Neural cell (in vitro differentiated cells): ENCODE data around the gene BMP10. TPM values are rescaled to one million over a fixed set of nuclear protein-coding genes. Genes with fewer than 3 reads are reported as not detected.

Experiments
- H2AFZ ChIP-seq: fragments of 200-600, 300-800 bp; sonication (generic), shearing (Covaris generic); 2 replicates; pipeline ENCODE4 v1.6.0; 2014; ENCODE audit warnings: low read depth, mild to moderate bottlenecking, antibody characterized with exemption, low read length, moderate library complexity
- H3F3A ChIP-seq: fragments of 200-600 bp; shearing (Covaris generic); 2 replicates; pipeline ENCODE4 v1.6.1; 2016; ENCODE audit warnings: mild to moderate bottlenecking, moderate library complexity, mixed read lengths, antibody characterized with exemption, low read length; ENCODE audit not compliant: insufficient read depth, poor library complexity, severe bottlenecking
- H3K27ac ChIP-seq: fragments of 200-600, 300-800 bp; sonication (generic), shearing (Covaris generic); 2 replicates; pipeline ENCODE4 v1.5.1; 2014; ENCODE audit warnings: mild to moderate bottlenecking, low read length, moderate library complexity
- H3K27me3 ChIP-seq: fragments of 300-800, 200-600 bp; sonication (generic), shearing (Covaris generic); 2 replicates; pipeline ENCODE4 v1.6.0; 2014; ENCODE audit warnings: mild to moderate bottlenecking, low read depth, low read length, moderate library complexity; ENCODE audit not compliant: insufficient read depth
- H3K36me3 ChIP-seq: fragments of 300-800, 200-600 bp; sonication (generic), shearing (Covaris generic); 2 replicates; pipeline ENCODE4 v1.5.1; 2014; ENCODE audit warnings: mild to moderate bottlenecking, antibody characterized with exemption, low read length, moderate library complexity; ENCODE audit not compliant: insufficient read depth
- H3K4me2 ChIP-seq: fragments of 300-800, 200-600 bp; sonication (generic), shearing (Covaris generic); 2 replicates; pipeline ENCODE4 v1.6.0; 2014; ENCODE audit warnings: mild to moderate bottlenecking, low read length
- H3K4me3 ChIP-seq: fragments of 300-800, 200-600 bp; sonication (generic), shearing (Covaris generic); 2 replicates; pipeline ENCODE4 v1.5.1; 2014; ENCODE audit warnings: mild to moderate bottlenecking, low read length, moderate library complexity
- H3K79me2 ChIP-seq: fragments of 200-600 bp; shearing (Covaris generic); replicated peaks from 2 replicates; pipeline ENCODE4 v1.6.0; 2014; ENCODE audit warnings: mild to moderate bottlenecking, low read length, moderate library complexity; ENCODE audit not compliant: insufficient read depth
- H3K9ac ChIP-seq: fragments of 300-800, 200-600 bp; sonication (generic), shearing (Covaris generic); 2 replicates; pipeline ENCODE4 v1.6.1; 2016; ENCODE audit warnings: mild to moderate bottlenecking, low read length, mixed read lengths
- H3K9me2 ChIP-seq: fragments of 200-600 bp; shearing (Covaris generic); 2 replicates; pipeline ENCODE4 v1.6.1; 2016; ENCODE audit warnings: mild to moderate bottlenecking, low read length, mixed read lengths; ENCODE audit not compliant: insufficient read depth
- H3K9me3 ChIP-seq: fragments of 200-600, 300-800 bp; sonication (generic), shearing (Covaris generic); 2 replicates; pipeline ENCODE4 v1.6.1; 2016; ENCODE audit warnings: mild to moderate bottlenecking, mixed run types, low read length, moderate library complexity, mixed read lengths
- H4K20me1 ChIP-seq: fragments of 200-600 bp; shearing (Covaris generic); 2 replicates; pipeline ENCODE4 v1.6.1; 2016; ENCODE audit warnings: mild to moderate bottlenecking, mixed run types; ENCODE audit not compliant: insufficient read depth
- EP300 ChIP-seq: fragments of 450-650 bp; conservative IDR thresholded peaks from 2 replicates; pipeline ENCODE4 v1.6.1; 2014; ENCODE audit warnings: antibody characterized with exemption, mild to moderate bottlenecking, moderate library complexity; ENCODE audit not compliant: poor library complexity, severe bottlenecking
- EZH2 ChIP-seq: fragments of 200-600, 300-800 bp; shearing (Covaris generic), sonication (generic); IDR thresholded peaks from 2 replicates; pipeline ENCODE4 v1.6.1; 2014; ENCODE audit warnings: antibody characterized with exemption, low read length, borderline replicate concordance, mild to moderate bottlenecking; ENCODE audit not compliant: insufficient read depth, poor library complexity, severe bottlenecking
- MXI1 ChIP-seq: fragments of 450-650 bp; conservative IDR thresholded peaks from 2 replicates; pipeline ENCODE4 v1.6.1; 2014; ENCODE audit warnings: antibody characterized with exemption, mild to moderate bottlenecking; ENCODE audit not compliant: poor library complexity, severe bottlenecking
- POLR2AphosphoS5 ChIP-seq: IDR thresholded peaks from 2 replicates; pipeline ENCODE4 v1.6.1; 2012
- RAD21 ChIP-seq: fragments of 450-650 bp; conservative IDR thresholded peaks from 2 replicates; pipeline ENCODE4 v1.6.1; 2014; ENCODE audit warnings: antibody characterized with exemption, mild to moderate bottlenecking, moderate library complexity
- SMC3 ChIP-seq: fragments of 450-650 bp; conservative IDR thresholded peaks from 2 replicates; pipeline ENCODE4 v1.6.1; 2014; ENCODE audit warnings: antibody characterized with exemption, mild to moderate bottlenecking, moderate library complexity; ENCODE audit not compliant: poor library complexity
- TAF1 ChIP-seq: IDR thresholded peaks from 2 replicates; pipeline ENCODE4 v1.6.1; 2012; ENCODE audit warnings: low read depth
- polyA plus RNA-seq: library from polyadenylated mRNA; depleted of rRNA; stranded (reverse); fragments of >200 nt; gene quantifications from 2 replicates; pipeline ENCODE4 v1.2.3, GENCODE V29; 2014
- TF ChIP-seq, protein P1 (sequence below): fragments of 450-650 bp; IDR thresholded peaks from 2 replicates; pipeline ENCODE4 v1.5.1; 2014; ENCODE audit warnings: antibody characterized with exemption, mild to moderate bottlenecking, moderate library complexity; ENCODE audit not compliant: poor library complexity, severe bottlenecking
- TF ChIP-seq, protein P2 (sequence below): IDR thresholded peaks from 2 replicates; pipeline ENCODE4 v1.6.1; 2012; ENCODE audit warnings: borderline replicate concordance

Gene BMP10
- polyA plus RNA-seq, 1 donor from 2014 or later = not detected

DNA sequence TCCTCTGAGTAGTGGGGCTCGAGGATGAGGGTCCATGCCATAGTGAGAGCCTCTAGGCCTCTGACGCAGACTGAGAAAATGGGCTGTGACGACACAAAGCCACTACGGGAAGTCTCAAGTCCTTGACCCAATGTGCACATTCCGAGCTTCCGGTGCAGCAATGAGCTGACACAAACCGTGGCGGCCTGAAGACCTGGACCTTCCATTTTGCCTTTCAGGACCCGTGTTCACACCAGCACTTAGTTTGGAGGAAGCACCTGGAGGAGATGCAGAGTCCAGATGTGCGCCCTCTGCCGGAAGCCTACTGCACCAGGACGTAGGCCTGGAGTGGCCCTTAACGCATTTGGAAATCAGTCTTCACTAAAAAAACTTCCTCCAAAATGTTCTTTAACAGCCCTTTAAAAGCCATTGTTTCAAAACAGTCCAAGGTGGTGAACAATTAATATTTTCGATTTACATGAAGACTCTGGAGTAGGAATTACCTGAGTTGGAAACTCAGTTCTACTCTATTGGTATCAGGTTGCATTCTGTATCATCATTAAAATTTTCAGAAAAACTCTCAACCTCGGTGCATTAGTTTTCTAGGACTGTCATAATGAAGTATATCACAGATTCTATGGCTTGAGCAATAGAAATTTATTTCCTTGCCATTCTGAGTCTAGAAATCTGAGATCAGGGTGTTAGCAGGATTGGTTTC, 33.9 kb downstream of the BMP10 start:
- Histone ChIP-seq H3K79me2 (no peaks in the 10 kb centered on the region), H3K9me3 (no peaks in the 10 kb centered on the region), H2AFZ (no peak overlapping the region), H3K9me2 (no peaks in the 10 kb centered on the region), H3K27ac (no peak overlapping the region), H3K9ac (no peak overlapping the region), H3K27me3 (no peaks in the 10 kb centered on the region), H3K4me3 (no peak overlapping the region), H3K4me2 (no peak overlapping the region), H3F3A (no peaks in the 10 kb centered on the region), H4K20me1 (no peaks in the 10 kb centered on the region), H3K36me3 (no peaks in the 10 kb centered on the region)
- no peak for TF ChIP-seq SMC3
- no peak for TF ChIP-seq POLR2AphosphoS5
- no peak for TF ChIP-seq MXI1
- TF ChIP-seq EP300 = no peak

DNA sequence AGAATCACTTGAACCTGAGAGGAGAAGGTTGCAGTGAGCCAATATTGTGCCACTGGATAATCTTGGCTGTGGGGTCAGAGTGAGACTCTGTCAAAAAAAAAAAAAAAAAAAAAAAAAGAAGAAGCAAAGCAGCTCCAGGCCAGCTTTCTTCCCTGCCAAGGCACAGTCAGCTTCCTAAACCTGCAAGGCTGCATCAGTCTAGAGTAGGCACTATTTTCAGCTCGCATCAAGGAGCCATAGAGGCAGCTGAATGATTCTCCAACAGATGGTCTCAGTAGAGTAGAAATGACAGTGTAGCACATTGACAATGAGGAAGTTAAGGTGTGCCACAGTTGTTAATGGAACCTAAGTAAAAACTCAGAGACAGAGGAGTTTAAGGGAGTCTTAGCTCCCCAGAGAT, 35.6 kb downstream of the BMP10 start:
- H3F3A ChIP-seq = no peaks in the 10 kb centered on the region
- no peaks in the 10 kb centered on the region for H3K9me3 ChIP-seq
- no peak overlapping the region for H3K4me2 ChIP-seq
- H3K27me3 ChIP-seq = no peaks in the 10 kb centered on the region
- no peak overlapping the region for H3K4me3 ChIP-seq
- TF ChIP-seq EP300 (no peak), POLR2AphosphoS5 (no peak), EZH2 (no peak), MXI1 (no peak), TAF1 (no peak), RAD21 (no peak), SMC3 (no peak)
- TF ChIP-seq, protein P1, sequence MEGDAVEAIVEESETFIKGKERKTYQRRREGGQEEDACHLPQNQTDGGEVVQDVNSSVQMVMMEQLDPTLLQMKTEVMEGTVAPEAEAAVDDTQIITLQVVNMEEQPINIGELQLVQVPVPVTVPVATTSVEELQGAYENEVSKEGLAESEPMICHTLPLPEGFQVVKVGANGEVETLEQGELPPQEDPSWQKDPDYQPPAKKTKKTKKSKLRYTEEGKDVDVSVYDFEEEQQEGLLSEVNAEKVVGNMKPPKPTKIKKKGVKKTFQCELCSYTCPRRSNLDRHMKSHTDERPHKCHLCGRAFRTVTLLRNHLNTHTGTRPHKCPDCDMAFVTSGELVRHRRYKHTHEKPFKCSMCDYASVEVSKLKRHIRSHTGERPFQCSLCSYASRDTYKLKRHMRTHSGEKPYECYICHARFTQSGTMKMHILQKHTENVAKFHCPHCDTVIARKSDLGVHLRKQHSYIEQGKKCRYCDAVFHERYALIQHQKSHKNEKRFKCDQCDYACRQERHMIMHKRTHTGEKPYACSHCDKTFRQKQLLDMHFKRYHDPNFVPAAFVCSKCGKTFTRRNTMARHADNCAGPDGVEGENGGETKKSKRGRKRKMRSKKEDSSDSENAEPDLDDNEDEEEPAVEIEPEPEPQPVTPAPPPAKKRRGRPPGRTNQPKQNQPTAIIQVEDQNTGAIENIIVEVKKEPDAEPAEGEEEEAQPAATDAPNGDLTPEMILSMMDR = no peak
- TF ChIP-seq, protein P2, sequence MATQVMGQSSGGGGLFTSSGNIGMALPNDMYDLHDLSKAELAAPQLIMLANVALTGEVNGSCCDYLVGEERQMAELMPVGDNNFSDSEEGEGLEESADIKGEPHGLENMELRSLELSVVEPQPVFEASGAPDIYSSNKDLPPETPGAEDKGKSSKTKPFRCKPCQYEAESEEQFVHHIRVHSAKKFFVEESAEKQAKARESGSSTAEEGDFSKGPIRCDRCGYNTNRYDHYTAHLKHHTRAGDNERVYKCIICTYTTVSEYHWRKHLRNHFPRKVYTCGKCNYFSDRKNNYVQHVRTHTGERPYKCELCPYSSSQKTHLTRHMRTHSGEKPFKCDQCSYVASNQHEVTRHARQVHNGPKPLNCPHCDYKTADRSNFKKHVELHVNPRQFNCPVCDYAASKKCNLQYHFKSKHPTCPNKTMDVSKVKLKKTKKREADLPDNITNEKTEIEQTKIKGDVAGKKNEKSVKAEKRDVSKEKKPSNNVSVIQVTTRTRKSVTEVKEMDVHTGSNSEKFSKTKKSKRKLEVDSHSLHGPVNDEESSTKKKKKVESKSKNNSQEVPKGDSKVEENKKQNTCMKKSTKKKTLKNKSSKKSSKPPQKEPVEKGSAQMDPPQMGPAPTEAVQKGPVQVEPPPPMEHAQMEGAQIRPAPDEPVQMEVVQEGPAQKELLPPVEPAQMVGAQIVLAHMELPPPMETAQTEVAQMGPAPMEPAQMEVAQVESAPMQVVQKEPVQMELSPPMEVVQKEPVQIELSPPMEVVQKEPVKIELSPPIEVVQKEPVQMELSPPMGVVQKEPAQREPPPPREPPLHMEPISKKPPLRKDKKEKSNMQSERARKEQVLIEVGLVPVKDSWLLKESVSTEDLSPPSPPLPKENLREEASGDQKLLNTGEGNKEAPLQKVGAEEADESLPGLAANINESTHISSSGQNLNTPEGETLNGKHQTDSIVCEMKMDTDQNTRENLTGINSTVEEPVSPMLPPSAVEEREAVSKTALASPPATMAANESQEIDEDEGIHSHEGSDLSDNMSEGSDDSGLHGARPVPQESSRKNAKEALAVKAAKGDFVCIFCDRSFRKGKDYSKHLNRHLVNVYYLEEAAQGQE = no peak
- H2AFZ ChIP-seq = no peak overlapping the region
- H4K20me1 ChIP-seq = no peaks in the 10 kb centered on the region
- no peaks in the 10 kb centered on the region for H3K9me2 ChIP-seq
- no peaks in the 10 kb centered on the region for H3K36me3 ChIP-seq
- H3K9ac ChIP-seq = no peak overlapping the region
- no peak overlapping the region for H3K27ac ChIP-seq
- H3K79me2 ChIP-seq = no peaks in the 10 kb centered on the region
